IMR-90 (cell line): ENCODE results near the gene TPH1. TPM values are rescaled to one million over a fixed set of nuclear protein-coding genes. Genes with fewer than 3 reads are reported as not detected.

Experiments used
- ATAC-seq: fragments of 200-7000 bp; cut with Tn5 transposase; 2 replicates; pipeline ENCODE4 v1.9.1; 2020; ENCODE audit warnings: low read depth, mild to moderate bottlenecking, moderate library complexity
- Bru-seq: library from RNA; stranded (reverse); fragments of 400-500 nt; gene quantifications from one replicate; lab custom pipeline; 2021; lab: Mats Ljungman, UMichigan
- BruChase-seq, 2 experiments: library from RNA; stranded (reverse); fragments of 400-500 nt; gene quantifications; one replicate each; lab custom pipeline; 2021; lab: Mats Ljungman, UMichigan
- BruUV-seq: library from RNA; stranded (reverse); fragments of 400-500 nt; replicated peaks from 2 replicates; lab custom pipeline; 2021; lab: Mats Ljungman, UMichigan
- CTCF ChIA-PET: fragments of 300-600 bp; formaldehyde crosslinking; extraction: SDS; loops from one replicate; lab custom pipeline; 2021; ENCODE audit warnings: antibody characterized with exemption; lab: Yijun Ruan, JAX
- POLR2A ChIA-PET: fragments of 300-600 bp; sonication (Branson Sonifier 250); formaldehyde crosslinking; loops from one replicate; lab custom pipeline; 2022; ENCODE audit warnings: antibody characterized with exemption; ENCODE audit not compliant: unreplicated experiment; lab: Charles Lee
- DNase-seq: peaks from one replicate; pipeline ENCODE4 v3.0.0; 2013
- H2AFZ ChIP-seq: replicated peaks from 2 replicates; pipeline ENCODE3; 2013; ENCODE audit warnings: low read length, mild to moderate bottlenecking; ENCODE audit not compliant: poor library complexity
- H2AK5ac ChIP-seq: 2 replicates; pipeline ENCODE4 v1.6.1; 2013; ENCODE audit warnings: low read depth, low read length, inconsistent platforms
- H2AK9ac ChIP-seq: replicated peaks from 2 replicates; pipeline ENCODE3; 2013; ENCODE audit warnings: mild to moderate bottlenecking, low read depth, low read length, moderate library complexity; ENCODE audit not compliant: poor library complexity
- H2BK120ac ChIP-seq: 2 replicates; pipeline ENCODE4 v1.6.1; 2013; ENCODE audit warnings: low read depth, low read length, inconsistent platforms
- H2BK15ac ChIP-seq: 3 replicates; pipeline ENCODE4 v1.6.1; 2013; ENCODE audit warnings: low read depth, low read length, inconsistent platforms
- H2BK20ac ChIP-seq: 2 replicates; pipeline ENCODE4 v1.6.1; 2013; ENCODE audit warnings: low read depth, mild to moderate bottlenecking, inconsistent platforms, low read length, moderate library complexity
- H2BK5ac ChIP-seq: 2 replicates; pipeline ENCODE4 v1.6.1; 2013; ENCODE audit warnings: mild to moderate bottlenecking, low read depth, low read length, inconsistent platforms; ENCODE audit not compliant: poor library complexity, severe bottlenecking
- H3K14ac ChIP-seq: replicated peaks from 2 replicates; pipeline ENCODE4 v1.6.1; 2013; ENCODE audit warnings: low read depth, low read length, inconsistent platforms
- H3K18ac ChIP-seq: 2 replicates; pipeline ENCODE4 v1.6.1; 2013; ENCODE audit warnings: low read depth, low read length, control low read depth
- H3K23ac ChIP-seq: 2 replicates; pipeline ENCODE4 v1.6.1; 2013; ENCODE audit warnings: low read depth, low read length, inconsistent platforms
- H3K27ac ChIP-seq: 2 replicates; pipeline ENCODE4 v1.5.1; 2013; ENCODE audit warnings: mild to moderate bottlenecking, control low read depth, low read length; ENCODE audit not compliant: insufficient read depth
- H3K27me3 ChIP-seq: 2 replicates; pipeline ENCODE4 v1.6.1; 2013; ENCODE audit warnings: low read length; ENCODE audit not compliant: control insufficient read depth, insufficient read depth
- H3K36me3 ChIP-seq: 2 replicates; pipeline ENCODE4 v1.6.1; 2013; ENCODE audit warnings: low read length, mixed read lengths; ENCODE audit not compliant: control insufficient read depth, insufficient read depth
- H3K4ac ChIP-seq: 2 replicates; pipeline ENCODE4 v1.6.1; 2013; ENCODE audit warnings: low read depth, low read length, inconsistent platforms
- H3K4me1 ChIP-seq: 2 replicates; pipeline ENCODE4 v1.6.1; 2013; ENCODE audit warnings: low read length, mixed read lengths; ENCODE audit not compliant: control insufficient read depth, insufficient read depth
- H3K4me2 ChIP-seq: 2 replicates; pipeline ENCODE4 v1.6.1; 2013; ENCODE audit warnings: low read depth, mild to moderate bottlenecking, control low read depth, low read length, moderate library complexity
- H3K4me3 ChIP-seq: 2 replicates; pipeline ENCODE4 v1.5.1; 2013; ENCODE audit warnings: low read depth, mild to moderate bottlenecking, control low read depth, low read length, moderate library complexity; ENCODE audit not compliant: insufficient read depth
- H3K56ac ChIP-seq: 2 replicates; pipeline ENCODE4 v1.6.1; 2013; ENCODE audit warnings: low read length, inconsistent platforms; ENCODE audit not compliant: insufficient read depth; ENCODE audit errors: extremely low read depth
- H3K79me1 ChIP-seq, 2 experiments: 2 replicates each; pipeline ENCODE4 v1.6.1; 2013; ENCODE audit warnings: low read length in 2 of 2, inconsistent platforms in 1 of 2, low read depth in 1 of 2
- H3K9ac ChIP-seq: 2 replicates; pipeline ENCODE4 v1.6.1; 2013; ENCODE audit warnings: low read depth, low read length, control low read depth
- H3K9me1 ChIP-seq: 2 replicates; pipeline ENCODE4 v1.6.1; 2013; ENCODE audit warnings: low read length, inconsistent platforms; ENCODE audit not compliant: insufficient read depth
- H3K9me3 ChIP-seq: 2 replicates; pipeline ENCODE4 v1.6.1; 2013; ENCODE audit warnings: low read length; ENCODE audit not compliant: control insufficient read depth, insufficient read depth
- H4K20me1 ChIP-seq: 2 replicates; pipeline ENCODE4 v1.6.1; 2013; ENCODE audit warnings: low read length, inconsistent platforms; ENCODE audit not compliant: insufficient read depth
- H4K5ac ChIP-seq: 2 replicates; pipeline ENCODE4 v1.6.1; 2013; ENCODE audit warnings: mild to moderate bottlenecking, low read depth, low read length, control low read depth
- H4K8ac ChIP-seq, 2 experiments: 2 replicates each; pipeline ENCODE4 v1.6.1; 2013; ENCODE audit warnings: low read depth in 2 of 2, low read length in 2 of 2, control low read depth in 1 of 2, inconsistent platforms in 1 of 2
- H4K91ac ChIP-seq: 2 replicates; pipeline ENCODE4 v1.6.1; 2013; ENCODE audit warnings: low read depth, low read length, inconsistent platforms; ENCODE audit not compliant: insufficient read depth
- BHLHE40 ChIP-seq: fragments of 150-350 bp; IDR thresholded peaks from 2 replicates; pipeline ENCODE4 v1.6.1; 2016; ENCODE audit warnings: mild to moderate bottlenecking, low read depth, low read length
- MAFK ChIP-seq: IDR thresholded peaks from 2 replicates; pipeline ENCODE4 v1.6.1; 2012; ENCODE audit warnings: low read depth, low read length, improper control_type of control experiment
- WGBS, 2 experiments: methylation state at CpG; one replicate each; pipeline versions ENCODE4 v1.1.5 to v1.1.7; 2013; ENCODE audit warnings: missing lambda C conversion rate in 2 of 2; ENCODE audit not compliant: insufficient read length in 1 of 2; ENCODE audit errors: extremely low coverage in 2 of 2; 5-methylcytosine and 5-hydroxymethylcytosine counted together
- dilution Hi-C: fragments of 300-500 bp; cut with HindIII; formaldehyde crosslinking; loops from one replicate; pipeline ENCODE4 v1.14.3; 2018; ENCODE audit warnings: low sequenced_read_pairs; ENCODE audit not compliant: unreplicated experiment
- in situ Hi-C: fragments of 300-500 bp; cut with MboI; formaldehyde crosslinking; loops from 3 replicates; pipeline ENCODE4 v1.14.3; 2019; ENCODE audit warnings: low sequenced_read_pairs, inconsistent platforms, mixed read lengths
- intact Hi-C: fragments of 100-400 bp; cut with micrococcal nuclease; formaldehyde crosslinking; loops from 2 replicates; pipeline ENCODE4 v1.10.0; 2022
- long read RNA-seq: library from polyadenylated mRNA; unstranded; transcript quantifications from one replicate; pipeline ENCODE4 v2.0.0, GENCODE V29; 2021; ENCODE audit not compliant: unreplicated experiment
- polyA plus RNA-seq, 3 experiments: library from polyadenylated mRNA; depleted of rRNA; stranded (reverse); fragments of >200 nt; gene quantifications; 2 replicates each; pipeline ENCODE4 v1.2.3, GENCODE V29; 2012; ENCODE audit warnings: low replicate concordance in 1 of 3
- total RNA-seq: library from RNA; depleted of rRNA; stranded (reverse); fragments of >200 nt; gene quantifications from 2 replicates; pipeline ENCODE4 v1.2.3, GENCODE V29; 2012; rRNA removed

Gene TPH1
- under 0.01 TPM in 2 replicates for total RNA-seq
- polyA plus RNA-seq (2012; rRNA removed) = 0.01 and 0.07 TPM in 2 replicates
- polyA plus RNA-seq (2012; cell fraction: cytosol; rRNA removed) = not detected in 2 replicates
- 0.08 and 0.33 TPM in 2 replicates for polyA plus RNA-seq (2012; cell fraction: nucleus; rRNA removed; ENCODE audit: low replicate concordance)
- percentile 24 among the genes with signal in this experiment for Bru-seq, nascent RNA
- BruChase-seq, experiment 1, labeled RNA remaining after a 6-hour chase = percentile 19 among the genes with signal in this experiment
- percentile 20 among the genes with signal in this experiment for BruChase-seq, experiment 2, labeled RNA remaining after a 2-hour chase
- long read RNA-seq = 0 reads

DNA sequence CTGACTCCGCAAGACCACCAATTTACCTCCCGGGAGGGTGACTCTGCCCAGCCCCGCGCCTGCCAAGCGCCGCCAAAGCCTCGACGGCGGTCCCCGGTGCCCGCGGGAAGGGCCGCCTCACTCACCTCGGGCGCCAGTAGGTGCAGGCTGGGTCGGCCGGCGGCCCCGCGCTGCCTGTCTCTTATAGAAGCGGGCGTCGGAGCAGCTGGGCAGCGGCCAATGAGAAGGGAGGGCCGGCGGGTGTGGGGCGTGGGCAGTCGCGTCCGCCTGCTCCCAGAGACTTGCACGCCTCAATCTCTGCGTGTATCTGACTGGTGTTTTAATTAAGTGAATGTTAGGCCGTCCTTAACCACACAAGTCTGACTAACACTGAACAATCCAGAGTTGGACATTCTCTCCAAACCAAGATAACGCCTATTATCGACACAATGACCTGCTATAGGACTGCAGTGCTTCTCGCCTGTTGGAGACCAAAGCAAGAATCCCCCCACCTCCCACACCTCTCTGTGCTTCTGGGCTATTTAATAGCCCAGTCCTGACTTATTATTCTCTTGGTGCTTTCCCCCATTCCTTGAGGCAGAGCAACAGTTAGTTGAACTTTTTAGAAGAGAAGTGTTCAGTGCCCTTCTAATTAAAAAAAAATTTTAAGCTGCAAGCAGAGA lies at the start of gene TPH1:
Gene TPH1, minus strand, starts transcription at position 154 of the 662 bp plus-strand sequence. CDS start 5,507 bp downstream, outside the sequence.
- H4K91ac ChIP-seq = no peak within 1 kb of the TSS
- no peak within 1 kb of the TSS for H3K18ac ChIP-seq
- H2BK20ac ChIP-seq = no peak within 1 kb of the TSS
- intact Hi-C loops (no loop called here), in situ Hi-C loops (no loop called here), dilution Hi-C loops (no loop called here)
- H2BK15ac ChIP-seq = no peak within 1 kb of the TSS
- H3K9me1 ChIP-seq = no peaks in the 10 kb centered on the region
- H3K4ac ChIP-seq = no peak within 1 kb of the TSS
- no peak within 1 kb of the TSS for H3K9ac ChIP-seq
- peak; percentile 82 for ATAC-seq
- WGBS, 2 experiments = 17% methylated on average over 9 of the region's 36 CpGs; no CpG with 5 or more reads in 1 of the 2 experiments
- 0 out of 2 replicates have a peak, but pooled peaks cover 2% of the 10 kb centered on the region for H3K9me3 ChIP-seq
- no peak within 1 kb of the TSS for H4K8ac ChIP-seq
- no TSS peak for BruUV-seq
- H2BK120ac ChIP-seq = no peak within 1 kb of the TSS
- no peak within 1 kb of the TSS for H3K4me3 ChIP-seq
- no peaks in the 10 kb centered on the region for H3K36me3 ChIP-seq
- no peaks in the 10 kb centered on the region for H3K4me1 ChIP-seq
- H2BK5ac ChIP-seq = no peak within 1 kb of the TSS
- H3K27me3 ChIP-seq = peaks cover 17% of the 10 kb centered on the region
- no peak within 1 kb of the TSS for H3K14ac ChIP-seq
- no peak within 1 kb of the TSS for H4K5ac ChIP-seq
- H2AK5ac ChIP-seq = no peak within 1 kb of the TSS
- H2AK9ac ChIP-seq = no peak within 1 kb of the TSS
- DNase-seq = peak; percentile 36
- ChIA-PET POLR2A (no interaction called here), CTCF (interaction anchor here (0.9 kb wide), 1 partner anchor 17 kb away, joined by 6 read pairs; no protein-coding TSS in a partner anchor)
- H3K56ac ChIP-seq = no peak within 1 kb of the TSS
- H4K20me1 ChIP-seq = no peaks in the 10 kb centered on the region
- H3K79me1 ChIP-seq = no peaks in the 10 kb centered on the region
- H3K27ac ChIP-seq = no peak within 1 kb of the TSS
- no peak within 1 kb of the TSS for H3K23ac ChIP-seq
- peak within 1 kb of the TSS; percentile 40 for H2AFZ ChIP-seq
- TF ChIP-seq BHLHE40 = 0 out of 2 replicates have a peak, but pooled peaks have one; percentile 14
- no peak for TF ChIP-seq MAFK
- H3K4me2 ChIP-seq = no peak within 1 kb of the TSS; the same call in 1 of the 2 replicates
